ENCODE measurements around the gene SHISA9.

The SHISA9 gene

DNA sequence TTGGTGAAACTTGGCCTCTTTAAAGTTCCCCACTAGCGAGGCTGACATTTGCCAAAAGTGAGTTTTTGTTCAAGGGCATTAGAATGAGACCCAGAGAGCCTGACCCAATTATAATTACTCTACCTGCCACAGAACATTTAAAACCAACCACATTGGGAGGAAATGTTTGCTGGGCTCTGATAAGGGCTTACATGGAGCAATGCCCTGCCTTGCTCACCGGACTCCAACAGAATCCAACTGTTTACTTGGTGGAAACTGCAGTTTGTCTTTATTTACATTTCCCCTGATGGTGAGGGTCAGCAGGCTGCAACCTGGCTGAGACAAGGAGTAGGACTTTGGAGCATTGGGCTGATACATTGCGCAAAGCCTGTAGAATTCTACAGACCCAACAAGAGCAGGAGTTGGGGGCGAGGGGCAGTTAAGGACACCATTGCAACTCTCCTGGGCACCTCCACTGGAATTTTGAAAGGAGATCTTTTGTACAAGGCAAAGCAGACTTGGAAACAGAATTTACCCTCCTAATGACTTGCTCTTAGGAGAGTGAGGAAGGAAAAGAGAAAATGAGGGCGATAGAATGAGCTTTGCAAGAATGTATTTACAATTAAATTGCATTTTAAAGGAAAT, 368.6 kb downstream of the SHISA9 start:
- H3K27me3 ChIP-seq (ENCODE audit: control insufficient read depth, insufficient read depth, low read length): no peaks in the 10 kb centered on the region
- H3K9me3 ChIP-seq (ENCODE audit: control insufficient read depth, low read length): no peaks in the 10 kb centered on the region
- no peak overlapping the region for H3K4me3 ChIP-seq (ENCODE audit: low read length)
- H3K36me3 ChIP-seq (ENCODE audit: control insufficient read depth, insufficient read depth, low read length): no peaks in the 10 kb centered on the region
- H3K9ac ChIP-seq (ENCODE audit: low read length): no peak overlapping the region
- H3K4me1 ChIP-seq (ENCODE audit: control insufficient read depth, insufficient read depth, low read length): no peaks in the 10 kb centered on the region

DNA sequence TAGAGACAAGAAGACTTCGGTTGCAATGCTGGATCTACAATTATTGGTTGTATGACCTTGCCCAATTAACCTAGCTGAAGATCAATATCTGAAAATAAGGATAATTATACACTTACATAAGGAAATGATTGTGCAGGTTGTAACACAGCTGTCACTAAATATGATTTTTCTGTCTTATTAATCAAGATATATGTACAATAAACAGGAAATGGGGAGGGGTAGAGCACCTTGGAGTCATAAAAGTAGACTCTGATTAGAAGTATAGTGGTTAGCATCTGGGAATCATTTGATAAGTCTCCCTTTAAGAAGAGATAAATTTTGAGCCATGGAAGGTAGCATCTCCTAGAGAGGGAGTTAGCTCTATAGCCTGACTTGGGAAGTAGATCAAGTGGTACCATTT, 369.2 kb downstream of the SHISA9 start:
- Histone ChIP-seq H3K9ac (ENCODE audit: low read length) (no peak overlapping the region), H3K4me1 (ENCODE audit: control insufficient read depth, insufficient read depth, low read length) (no peaks in the 10 kb centered on the region), H3K27me3 (ENCODE audit: control insufficient read depth, insufficient read depth, low read length) (no peaks in the 10 kb centered on the region), H3K36me3 (ENCODE audit: control insufficient read depth, insufficient read depth, low read length) (no peaks in the 10 kb centered on the region), H3K9me3 (ENCODE audit: control insufficient read depth, low read length) (no peaks in the 10 kb centered on the region), H3K4me3 (ENCODE audit: low read length) (no peak overlapping the region)

DNA sequence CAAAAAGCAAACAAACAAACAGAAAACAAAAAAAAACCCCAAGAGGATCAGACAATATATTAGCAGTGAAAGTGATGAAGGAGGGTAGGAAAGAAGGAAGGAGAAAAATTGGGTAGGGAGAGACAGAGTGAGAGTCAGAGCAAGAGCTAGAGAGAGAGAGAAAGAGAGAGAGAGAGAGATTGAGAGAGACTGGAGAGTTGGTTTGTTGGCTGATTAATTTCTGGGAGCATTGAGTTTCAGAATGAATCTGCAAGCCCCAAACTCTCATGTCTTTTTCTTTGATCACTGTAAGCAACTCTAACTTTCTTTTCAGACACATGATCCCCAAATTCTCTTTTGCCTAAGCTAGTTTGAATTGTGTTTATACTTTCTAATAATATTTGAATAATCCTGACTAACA, 388.1 kb downstream of the SHISA9 start:
- Histone ChIP-seq H3K4me3 (ENCODE audit: low read length) (no peak overlapping the region), H3K4me1 (ENCODE audit: control insufficient read depth, insufficient read depth, low read length) (no peaks in the 10 kb centered on the region), H3K27me3 (ENCODE audit: control insufficient read depth, insufficient read depth, low read length) (no peaks in the 10 kb centered on the region), H3K9ac (ENCODE audit: low read length) (no peak overlapping the region), H3K9me3 (ENCODE audit: control insufficient read depth, low read length) (no peaks in the 10 kb centered on the region), H3K36me3 (ENCODE audit: control insufficient read depth, insufficient read depth, low read length) (no peaks in the 10 kb centered on the region)

Measured in mucosa of stomach (tissue), 1 donor.